Nephron progenitor cell (in vitro differentiated cells): ENCODE data around the gene CADM1.
A peak's percentile ranks its signal among the peaks of the same experiment; 100 is the strongest.

ENCODE experiments used
- DNase-seq: peaks from one replicate; pipeline ENCODE4 v3.0.0; 2021
- H3K27ac Mint-ChIP-seq: 2 replicates; pipeline ENCODE4 v1.8.0; 2021; ENCODE audit warnings: mild to moderate bottlenecking, moderate library complexity, mixed read lengths
- H3K27me3 Mint-ChIP-seq: 2 replicates; pipeline ENCODE4 v1.8.0; 2021; ENCODE audit warnings: mild to moderate bottlenecking, low read depth, mixed read lengths; ENCODE audit not compliant: poor library complexity
- H3K36me3 Mint-ChIP-seq: 2 replicates; pipeline ENCODE4 v1.8.0; 2021; ENCODE audit warnings: low read depth, mixed read lengths
- H3K4me1 Mint-ChIP-seq: 2 replicates; pipeline ENCODE4 v1.8.0; 2021; ENCODE audit warnings: mixed read lengths
- H3K4me3 Mint-ChIP-seq: 2 replicates; pipeline ENCODE4 v1.8.0; 2021; ENCODE audit warnings: mild to moderate bottlenecking, moderate library complexity, mixed read lengths
- H3K9me3 Mint-ChIP-seq: 2 replicates; pipeline ENCODE4 v1.8.0; 2021; ENCODE audit warnings: mild to moderate bottlenecking, moderate library complexity, mixed read lengths
- CTCF ChIP-seq: fragments of 200-600 bp; sonication (generic); IDR thresholded peaks from 2 replicates; pipeline ENCODE4 v1.5.0; 2021; ENCODE audit warnings: antibody characterized with exemption

The CADM1 gene

GRCh38 chr11:115364896-115365295, 139.3 kb downstream of the CADM1 start:
- DNase-seq, result no peak
- TF ChIP-seq CTCF, result no peak
- no peaks in the 10 kb centered on the region for H3K9me3 Mint-ChIP-seq
- H3K4me3 Mint-ChIP-seq, result no peak overlapping the region
- H3K4me1 Mint-ChIP-seq, result peaks cover 6% of the 10 kb centered on the region
- H3K27ac Mint-ChIP-seq, result no peak overlapping the region
- peaks cover 11% of the 10 kb centered on the region for H3K36me3 Mint-ChIP-seq
- no peaks in the 10 kb centered on the region for H3K27me3 Mint-ChIP-seq

- Mint-ChIP-seq H3K9me3 (no peaks in the 10 kb centered on the region), H3K27me3 (no peaks in the 10 kb centered on the region), H3K36me3 (peaks cover 18% of the 10 kb centered on the region), H3K27ac (no peak overlapping the region), H3K4me3 (no peak overlapping the region), H3K4me1 (peaks cover 6% of the 10 kb centered on the region)
- no peak for DNase-seq
- no peak for TF ChIP-seq CTCF
Observed at GRCh38 chr11:115363921-115364320, 140.3 kb downstream of the CADM1 start.

GRCh38 chr11:115363426-115363825, 140.8 kb downstream of the CADM1 start:
- H3K4me3 Mint-ChIP-seq, result no peak overlapping the region
- peaks cover 6% of the 10 kb centered on the region for H3K4me1 Mint-ChIP-seq
- no peak for TF ChIP-seq CTCF
- H3K27ac Mint-ChIP-seq, result peak overlapping the region; percentile 59
- H3K36me3 Mint-ChIP-seq, result peaks cover 23% of the 10 kb centered on the region
- no peaks in the 10 kb centered on the region for H3K27me3 Mint-ChIP-seq
- no peaks in the 10 kb centered on the region for H3K9me3 Mint-ChIP-seq
- DNase-seq, result no peak

GRCh38 chr11:115362997-115363396, 141.2 kb downstream of the CADM1 start:
- Mint-ChIP-seq H3K9me3 (no peaks in the 10 kb centered on the region), H3K4me1 (peaks cover 6% of the 10 kb centered on the region), H3K36me3 (peaks cover 27% of the 10 kb centered on the region), H3K4me3 (no peak overlapping the region), H3K27me3 (no peaks in the 10 kb centered on the region), H3K27ac (no peak overlapping the region)
- no peak for TF ChIP-seq CTCF
- DNase-seq, result no peak

- DNase-seq, result no peak
- no peaks in the 10 kb centered on the region for H3K9me3 Mint-ChIP-seq
- H3K4me1 Mint-ChIP-seq, result peaks cover 6% of the 10 kb centered on the region
- H3K4me3 Mint-ChIP-seq, result no peak overlapping the region
- no peaks in the 10 kb centered on the region for H3K27me3 Mint-ChIP-seq
- H3K36me3 Mint-ChIP-seq, result peaks cover 30% of the 10 kb centered on the region
- no peak for TF ChIP-seq CTCF
- H3K27ac Mint-ChIP-seq, result no peak overlapping the region
Observed at GRCh38 chr11:115361025-115361424, 143.2 kb downstream of the CADM1 start.

GRCh38 chr11:115360186-115360824, 143.9 kb downstream of the CADM1 start:
- no peak overlapping the region for H3K27ac Mint-ChIP-seq
- TF ChIP-seq CTCF, result no peak
- H3K27me3 Mint-ChIP-seq, result peaks cover 4% of the 10 kb centered on the region
- H3K9me3 Mint-ChIP-seq, result no peaks in the 10 kb centered on the region
- no peak for DNase-seq
- peaks cover 35% of the 10 kb centered on the region for H3K36me3 Mint-ChIP-seq
- peaks cover 6% of the 10 kb centered on the region for H3K4me1 Mint-ChIP-seq
- no peak overlapping the region for H3K4me3 Mint-ChIP-seq
